Activated CD4-positive, alpha-beta T cell treated with anti-CD3 and anti-CD28 coated beads, Interleukin-2, amount 50 U/mL, for 24 hours (primary cell): Measurements from ENCODE around the gene SF3B2.
"Not testable (repeated sequence)": the region's sequence is repeated elsewhere in the genome, so short reads cannot be mapped to it uniquely, and the experiment has no call there.

Source experiments
- DNase-seq, 2 donors: peaks; one replicate each; pipeline ENCODE4 v3.0.0-alpha.2; 2020; ENCODE audit warnings: low read depth in 1 of 2, low spot score in 1 of 2

Gene SF3B2

DNA sequence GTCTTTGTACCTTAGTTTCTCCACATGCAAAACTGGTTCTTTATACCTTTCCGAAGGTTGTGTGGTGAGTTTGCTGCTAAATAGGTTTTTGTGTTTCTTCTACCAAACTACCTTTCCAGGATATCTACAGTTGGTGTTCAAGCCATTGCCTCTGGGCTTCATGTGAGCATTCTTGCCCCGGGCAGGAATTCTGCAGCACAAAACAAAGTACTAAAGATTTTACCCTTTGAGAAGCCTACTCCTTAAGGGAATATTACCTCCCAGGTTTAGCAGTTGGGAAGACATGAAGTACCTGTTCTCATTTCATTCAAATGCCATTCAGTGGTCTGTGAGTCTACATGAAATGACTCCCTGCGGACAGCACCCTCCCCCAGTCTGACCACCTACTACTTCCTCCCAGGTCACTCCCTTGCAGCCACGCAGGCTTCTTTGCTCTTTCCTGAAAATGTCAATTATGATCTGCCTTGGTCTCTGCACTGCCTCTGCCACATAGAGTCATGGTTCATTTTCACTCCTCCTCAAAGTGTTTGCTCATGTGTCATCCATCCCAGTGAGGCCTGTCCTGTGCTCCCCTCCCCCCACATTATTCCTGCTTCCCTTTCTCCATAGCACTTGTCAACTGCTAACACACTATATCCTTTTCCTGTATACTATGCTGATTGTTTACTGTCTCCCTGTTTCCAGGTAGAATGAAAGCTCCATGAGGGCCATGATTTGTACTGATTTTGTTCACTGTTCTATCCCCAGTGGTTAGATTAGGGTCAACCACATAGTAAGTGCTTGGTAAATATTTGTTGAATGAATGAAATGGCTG lies 54.8 kb downstream of the SF3B2 start:
- DNase-seq, result no peak

DNA sequence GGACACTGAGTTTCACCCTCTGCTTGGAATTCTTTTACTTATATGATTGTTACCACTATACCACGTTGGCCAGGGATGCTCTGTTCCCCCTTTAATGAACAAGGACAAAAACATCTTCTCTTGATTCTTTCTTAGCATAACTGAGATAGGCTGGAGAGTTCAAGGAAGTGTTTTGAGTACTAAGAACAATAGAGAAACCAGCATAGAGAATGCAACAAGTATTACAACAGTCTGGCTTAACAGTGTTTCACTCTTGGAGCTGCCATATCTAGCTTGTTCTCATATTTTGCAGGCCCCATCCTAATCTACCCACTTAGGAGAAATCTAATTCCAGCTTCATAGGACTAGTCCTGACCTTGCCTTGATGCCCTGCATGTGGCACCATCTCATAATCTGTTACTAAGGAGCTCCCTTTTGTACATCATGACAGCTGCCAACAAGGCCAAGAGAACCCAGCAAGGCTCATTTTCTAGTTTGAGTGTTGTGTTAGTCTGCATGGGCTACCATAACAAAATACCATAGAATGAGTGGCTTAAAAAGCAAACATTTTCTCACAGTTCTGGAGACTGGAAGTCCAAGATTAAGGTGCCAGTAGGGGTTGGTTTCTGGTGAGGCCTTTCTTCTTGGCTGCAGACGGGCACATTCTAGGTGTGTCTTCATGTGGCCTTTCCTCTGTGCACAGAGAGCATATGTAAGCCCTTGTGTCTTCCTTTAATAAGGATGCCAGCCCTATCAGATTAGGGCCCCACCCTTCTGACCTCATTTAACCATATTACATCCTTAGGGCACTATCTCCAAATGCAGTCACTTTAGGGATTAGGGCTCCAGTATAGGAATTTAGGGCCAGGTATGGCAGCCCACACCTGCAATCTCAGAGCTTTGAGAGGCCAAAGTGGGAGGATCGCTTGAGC lies 55.7 kb downstream of the SF3B2 start:
- DNase-seq, result no peak

DNA sequence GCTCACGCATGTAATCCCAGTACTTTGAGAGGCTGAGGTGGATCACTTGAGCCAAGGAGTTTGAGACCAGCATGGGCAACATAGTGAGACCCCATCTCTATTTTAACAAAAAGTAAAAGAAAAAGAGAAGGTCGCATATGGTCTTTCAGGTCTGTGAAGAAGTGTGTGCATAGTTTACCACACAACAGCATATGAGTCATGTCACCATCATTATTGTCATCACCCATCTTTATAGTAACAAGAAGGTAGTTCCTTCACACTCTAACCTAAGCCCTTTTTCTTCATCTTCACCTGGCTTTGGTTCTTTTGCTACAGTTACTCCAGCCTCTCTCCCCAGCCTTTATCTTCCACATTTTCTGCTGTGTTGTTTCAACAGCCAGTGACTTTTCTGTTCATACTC lies 57.1 kb downstream of the SF3B2 start:
- no peak for DNase-seq

DNA sequence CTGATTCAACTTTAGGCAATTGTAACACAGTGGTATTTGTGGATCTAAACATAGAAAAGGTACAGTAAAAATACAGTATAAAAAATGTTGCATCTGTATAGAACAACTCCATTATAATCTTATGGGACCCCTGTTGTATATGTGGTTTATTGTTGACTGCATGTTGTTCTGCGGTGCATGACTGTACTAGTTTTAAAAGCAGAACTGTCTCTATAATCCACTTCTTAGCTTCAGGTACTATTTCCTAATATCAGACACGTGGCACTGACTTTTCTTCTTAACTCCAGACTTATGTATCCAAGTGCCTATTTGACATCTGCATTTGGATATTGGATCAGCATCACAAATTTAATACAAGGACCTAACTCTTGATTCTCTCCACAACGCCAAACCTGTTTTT lies 59.0 kb downstream of the SF3B2 start:
- DNase-seq, result no peak

DNA sequence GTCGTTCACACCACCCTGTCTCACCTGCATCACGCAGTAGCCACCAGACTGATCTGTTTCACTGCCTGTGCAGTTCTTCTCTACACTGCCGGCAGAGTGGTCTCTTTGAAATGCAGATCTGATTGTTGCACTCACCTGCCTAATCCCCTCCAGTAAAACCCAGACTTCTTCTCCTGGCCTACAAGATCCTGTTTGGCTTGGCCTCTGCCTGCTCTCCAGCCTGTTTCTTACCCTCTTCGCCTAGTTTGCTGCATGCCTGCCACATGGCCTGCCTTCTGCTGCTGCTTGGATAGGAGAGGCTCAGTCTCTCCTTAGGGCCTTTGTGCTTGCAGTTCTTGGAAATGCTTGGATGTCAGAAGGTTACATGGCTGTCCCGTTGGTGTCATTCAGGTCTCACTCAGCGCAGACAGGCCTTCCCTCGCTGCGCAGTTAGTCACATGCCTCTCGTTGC lies 59.9 kb downstream of the SF3B2 start:
- no peak for DNase-seq

DNA sequence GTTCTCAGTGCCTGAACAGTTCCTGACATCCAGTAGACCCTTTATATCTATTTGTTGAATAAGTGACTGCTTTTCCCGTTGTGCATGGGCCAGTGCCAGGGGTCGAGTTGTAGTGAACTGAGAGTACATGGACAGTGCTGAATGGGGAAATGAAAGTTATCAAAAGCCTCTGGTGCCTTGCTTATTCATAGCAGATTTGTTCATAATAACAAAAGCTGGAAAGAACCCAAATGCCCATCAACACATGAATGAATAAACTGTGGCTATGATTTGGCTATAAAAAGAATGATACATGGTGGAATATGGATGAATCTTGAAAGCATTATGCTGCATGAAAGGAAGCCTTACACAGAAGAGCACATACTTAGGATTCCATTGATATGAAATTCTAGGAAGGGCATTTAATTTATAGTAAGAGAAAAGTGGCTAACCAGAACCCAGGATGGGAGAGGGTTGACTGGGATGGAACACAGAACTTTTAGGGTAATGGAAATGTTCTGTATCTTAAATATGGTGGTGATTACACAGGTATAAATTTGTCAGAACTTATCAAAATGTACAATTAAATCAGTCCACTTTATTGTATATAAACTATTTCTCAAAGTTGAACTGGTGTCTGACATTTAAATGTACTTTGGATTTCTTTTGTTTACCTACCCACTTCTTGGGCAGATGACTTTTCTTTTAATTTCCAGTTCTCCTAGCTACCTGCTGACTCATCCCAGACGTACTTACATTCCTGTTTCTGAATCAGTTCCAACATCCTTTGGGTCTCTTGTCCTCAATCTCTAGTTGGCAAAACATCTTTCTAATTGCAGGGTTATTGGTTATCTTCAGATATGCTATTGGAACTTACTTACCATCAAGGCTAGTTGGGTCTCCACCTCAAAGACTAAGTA lies 60.7 kb downstream of the SF3B2 start:
- no peak for DNase-seq

DNA sequence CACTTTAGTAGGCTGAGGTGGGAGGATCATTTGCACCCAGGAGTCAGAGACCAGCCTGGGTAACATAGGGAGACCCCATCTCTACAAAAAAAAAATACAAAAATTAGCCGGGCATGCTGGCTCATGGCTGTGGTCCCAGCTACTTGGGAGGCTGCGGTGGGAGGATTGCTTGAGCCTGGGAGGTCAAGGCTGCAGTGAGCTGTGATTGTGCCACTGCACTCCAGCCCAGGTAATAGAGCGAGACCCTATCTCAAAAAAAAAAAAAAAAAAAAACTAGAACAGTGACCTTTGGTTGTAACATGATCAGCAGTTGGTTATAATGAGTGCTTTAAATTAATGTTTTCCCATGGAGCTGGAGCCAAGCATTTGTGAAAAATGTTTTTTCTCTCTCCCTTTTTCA lies 62.8 kb downstream of the SF3B2 start:
- DNase-seq, result not testable (repeated sequence)

DNA sequence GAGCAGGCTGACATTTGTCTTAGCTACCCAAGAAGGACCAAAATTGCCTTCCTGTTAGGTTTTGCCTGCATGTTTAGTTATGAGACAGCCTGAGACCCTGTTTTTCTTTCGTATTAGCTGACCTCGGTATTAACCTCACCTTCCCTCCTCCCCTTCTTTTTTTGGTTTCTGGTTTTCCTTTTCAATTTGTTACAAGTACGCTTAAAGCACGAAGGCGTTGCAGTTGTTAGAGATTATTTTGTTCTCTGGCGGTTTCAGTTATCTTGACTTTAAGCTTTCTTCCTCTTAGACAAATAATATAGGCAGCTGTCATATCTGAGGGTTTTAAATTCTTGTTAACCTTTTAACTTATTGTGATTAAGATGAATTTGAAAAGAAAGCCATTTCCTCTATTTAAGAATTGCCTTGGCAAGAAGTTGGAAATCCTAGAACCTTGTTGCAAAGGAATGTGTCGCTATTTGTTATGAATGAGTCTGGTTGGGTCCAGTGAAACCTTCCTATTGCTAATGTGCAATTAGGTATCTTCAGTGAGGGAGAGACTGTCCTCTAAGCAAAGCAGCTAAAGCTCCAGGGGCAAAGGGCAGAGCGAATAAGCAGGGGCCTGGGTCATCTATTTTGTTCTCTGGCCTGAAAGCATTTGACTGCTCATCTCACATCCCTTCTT lies 63.6 kb downstream of the SF3B2 start:
- DNase-seq, result no peak

DNA sequence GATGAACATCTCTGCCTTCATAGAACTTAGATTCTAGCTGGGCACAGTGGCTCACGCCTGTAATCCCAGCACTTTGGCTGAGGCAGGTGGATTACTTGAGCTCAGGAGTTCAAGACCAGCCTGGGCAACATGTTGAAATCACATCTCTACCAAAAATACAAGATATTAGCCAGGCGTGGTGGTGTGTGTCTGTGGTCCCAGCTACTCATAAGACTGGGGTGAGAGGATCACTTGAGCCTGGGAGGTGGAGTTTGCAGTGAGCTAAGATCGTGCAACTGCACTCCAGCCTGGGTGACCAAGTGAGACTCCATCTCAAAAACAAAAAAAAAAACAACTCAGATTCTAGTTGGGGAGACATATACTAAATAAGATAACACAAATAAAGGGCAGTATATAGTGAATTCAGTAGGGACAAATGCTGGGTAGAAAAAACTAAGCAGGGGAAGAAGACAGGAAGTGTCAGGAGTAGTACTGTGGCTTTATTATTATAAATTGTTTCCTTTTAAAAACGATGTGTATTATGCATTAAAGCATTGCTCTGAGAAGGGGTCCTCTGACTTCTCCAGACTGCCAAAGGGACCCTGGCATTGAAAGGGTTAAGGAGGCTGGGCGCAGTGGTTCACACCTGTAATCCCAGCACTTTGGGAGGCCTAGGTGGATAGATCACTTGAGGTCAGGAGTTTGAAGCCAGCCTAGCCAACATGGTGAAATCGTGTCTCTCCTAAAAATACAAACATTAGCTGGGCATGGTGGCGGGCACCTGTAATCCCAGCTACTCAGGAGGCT lies 64.6 kb downstream of the SF3B2 start:
- no peak for DNase-seq

DNA sequence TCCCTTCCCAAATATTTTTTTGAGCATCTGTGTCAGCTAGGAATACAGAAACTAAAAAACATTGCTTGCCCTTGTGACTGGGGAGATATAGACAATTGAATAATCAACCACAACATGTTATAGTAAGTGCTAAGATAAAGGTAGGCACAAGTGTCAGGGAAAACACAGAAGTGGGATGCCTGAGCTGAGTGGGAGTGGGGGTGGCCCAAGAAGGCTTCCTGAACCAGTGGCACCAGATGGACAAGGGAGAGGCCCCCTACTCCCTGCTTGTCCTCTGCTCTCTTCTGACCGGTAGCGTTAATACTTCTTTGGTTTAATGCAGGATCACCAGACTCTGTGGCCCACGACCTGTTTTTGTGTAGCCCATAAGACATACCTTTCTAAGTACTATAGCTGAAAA lies 66.7 kb downstream of the SF3B2 start:
- no peak for DNase-seq
